Gastroesophageal sphincter (tissue), 4 donors: ENCODE results near the gene RPL13. TPM values are rescaled to one million over a fixed set of nuclear protein-coding genes. Genes with fewer than 3 reads are reported as not detected.

Experiments
- ATAC-seq: fragments of 150-250 bp; one replicate; pipeline ENCODE4 v1.9.1; 2016; ENCODE audit warnings: mild to moderate bottlenecking, moderate library complexity
- H3K27ac ChIP-seq, 4 donors: fragments of 200-600 bp; sonication (generic) in 3 of 4; 1 replicate in 3 of 4; 2 replicates in 1 of 4; pipeline ENCODE4 v1.5.1; 2016 to 2019
- H3K27me3 ChIP-seq: fragments of 200-600 bp; sonication (generic); one replicate; pipeline ENCODE4 v1.5.1; 2019
- H3K36me3 ChIP-seq, 2 donors: fragments of 200-600 bp; sonication (generic); one replicate each; pipeline ENCODE4 v1.5.1; 2019; ENCODE audit warnings: control low read depth in 1 of 2
- H3K4me1 ChIP-seq, 3 donors: fragments of 200-600 bp; sonication (generic); 1 replicate in 2 of 3; 2 replicates in 1 of 3; pipeline ENCODE4 v1.5.1; 2016 to 2019; ENCODE audit warnings: control low read depth in 2 of 3
- H3K4me3 ChIP-seq, 2 donors: fragments of 200-600 bp; sonication (generic); one replicate each; pipeline ENCODE4 v1.5.1; 2019; ENCODE audit warnings: mild to moderate bottlenecking in 1 of 2, moderate library complexity in 1 of 2
- H3K9me3 ChIP-seq, 3 donors: fragments of 200-600 bp; sonication (generic); one replicate each; pipeline ENCODE4 v1.5.1; 2017 to 2019; ENCODE audit warnings: control low read depth in 2 of 3
- CTCF ChIP-seq, 4 experiments: fragments of 200-600 bp in 2 of 4; fragments of 450-650 bp in 2 of 4; sonication (generic) in 1 of 4; IDR thresholded peaks; one replicate each; pipeline ENCODE4 v1.5.1; 2017 to 2019; ENCODE audit warnings: antibody characterized with exemption in 4 of 4, mild to moderate bottlenecking in 2 of 4, moderate library complexity in 2 of 4
- EP300 ChIP-seq: sonication (generic); formaldehyde crosslinking; IDR thresholded peaks from one replicate; pipeline ENCODE4 v1.6.1; 2017; ENCODE audit warnings: antibody characterized with exemption, mild to moderate bottlenecking
- POLR2A ChIP-seq, 2 donors: fragments of 450-650 bp; IDR thresholded peaks; one replicate each; pipeline ENCODE4 v1.6.1; 2017; ENCODE audit warnings: antibody characterized with exemption in 2 of 2, mild to moderate bottlenecking in 2 of 2, moderate library complexity in 1 of 2
- POLR2AphosphoS5 ChIP-seq: sonication (generic); formaldehyde crosslinking; IDR thresholded peaks from one replicate; pipeline ENCODE4 v1.6.1; 2017; ENCODE audit warnings: antibody characterized with exemption
- WGBS, 2 donors: methylation state at CpG; one replicate each; pipeline ENCODE4 v1.1.5; 2018; ENCODE audit warnings: low coverage in 1 of 2; 5-methylcytosine and 5-hydroxymethylcytosine counted together
- total RNA-seq, 4 donors: library from RNA; depleted of rRNA; stranded (reverse); fragments of >200 nt; gene quantifications; one replicate each; pipeline ENCODE4 v1.1.0, GENCODE V29; 2016

The RPL13 gene
- total RNA-seq, 4 donors from 2014 or later = 2,888 to 7,342 (median 4,676) TPM

- Histone ChIP-seq H3K27me3 (no peaks in the 10 kb centered on the region), H3K36me3 (peaks cover 0 to 73% of the 10 kb centered on the region in 2 donors), H3K4me3 (no peak overlapping the region), H3K9me3 (no peaks in the 10 kb centered on the region), H3K27ac (peak overlapping the region in 2 of 4 donors; percentile 35 to 52), H3K4me1 (peaks cover 0 to 13% (median 0%) of the 10 kb centered on the region in 3 donors)
- peak; percentile 42 for ATAC-seq
- WGBS, 2 donors = 62% methylated on average over 6 of the region's 21 CpGs; no CpG with 5 or more reads in 1 of the 2 donors
- TF ChIP-seq POLR2AphosphoS5 (no peak), CTCF (IDR thresholded peaks at IDR 0.05) (no peak), EP300 (no peak), POLR2A (IDR thresholded peaks at IDR 0.05) (no peak)
Observed at GRCh38 chr16:89541792-89542191, 18.7 kb upstream of the RPL13 start.

GRCh38 chr16:89544113-89544512, 16.4 kb upstream of the RPL13 start:
- Histone ChIP-seq H3K36me3 (peaks cover 0 to 73% of the 10 kb centered on the region in 2 donors), H3K4me1 (peaks cover 0 to 13% (median 0%) of the 10 kb centered on the region in 3 donors), H3K4me3 (no peak overlapping the region), H3K27ac (no peak overlapping the region), H3K9me3 (no peaks in the 10 kb centered on the region), H3K27me3 (no peaks in the 10 kb centered on the region)
- no peak for ATAC-seq
- TF ChIP-seq CTCF (IDR thresholded peaks at IDR 0.05) (no peak), POLR2A (IDR thresholded peaks at IDR 0.05) (no peak)
- 87 to 89% methylated on average over 3 to 7 of the region's 11 CpGs for WGBS, 2 donors

GRCh38 chr16:89544713-89545043, 15.8 kb upstream of the RPL13 start:
- no peaks in the 10 kb centered on the region for H3K9me3 ChIP-seq
- WGBS, 2 donors = 50% methylated on average over 1 of the region's 13 CpGs; no CpG with 5 or more reads in 1 of the 2 donors
- peaks cover 0 to 77% of the 10 kb centered on the region in 2 donors for H3K36me3 ChIP-seq
- no peak overlapping the region for H3K4me3 ChIP-seq
- ATAC-seq = no peak
- H3K4me1 ChIP-seq = peaks cover 0 to 13% (median 0%) of the 10 kb centered on the region in 3 donors
- TF ChIP-seq POLR2A (IDR thresholded peaks at IDR 0.05) = no peak
- no peak for TF ChIP-seq EP300
- no peak for TF ChIP-seq CTCF (IDR thresholded peaks at IDR 0.05)
- no peak for TF ChIP-seq POLR2AphosphoS5
- no peaks in the 10 kb centered on the region for H3K27me3 ChIP-seq
- H3K27ac ChIP-seq = no peak overlapping the region

- no peaks in the 10 kb centered on the region for H3K27me3 ChIP-seq
- peaks cover 0 to 13% (median 0%) of the 10 kb centered on the region in 3 donors for H3K4me1 ChIP-seq
- 97% methylated on average over 5 of the region's 17 CpGs; no CpG with 5 or more reads in 1 of the 2 donors for WGBS, 2 donors
- peaks cover 0 to 82% of the 10 kb centered on the region in 2 donors for H3K36me3 ChIP-seq
- H3K27ac ChIP-seq = no peak overlapping the region
- no peak overlapping the region for H3K4me3 ChIP-seq
- TF ChIP-seq POLR2A (IDR thresholded peaks at IDR 0.05) (no peak), EP300 (no peak), POLR2AphosphoS5 (no peak), CTCF (IDR thresholded peaks at IDR 0.05) (no peak)
- H3K9me3 ChIP-seq = no peaks in the 10 kb centered on the region
- ATAC-seq = no peak
Observed at GRCh38 chr16:89545044-89545830, 15.2 kb upstream of the RPL13 start.
